Head of caudate nucleus (tissue), 42 donors: ENCODE data around the gene TMEM203.

Source experiments
- DNase-seq, 42 donors: peaks; one replicate each; pipeline versions ENCODE4 v3.0.0 to v3.0.0-alpha.2; 2020 to 2021; ENCODE audit warnings: mixed read lengths in 7 of 42
- intact Hi-C: fragments of 100-400 bp; cut with DNase I; formaldehyde crosslinking; loops from one replicate; pipeline ENCODE4 v1.15.0; 2022

Gene TMEM203

DNA sequence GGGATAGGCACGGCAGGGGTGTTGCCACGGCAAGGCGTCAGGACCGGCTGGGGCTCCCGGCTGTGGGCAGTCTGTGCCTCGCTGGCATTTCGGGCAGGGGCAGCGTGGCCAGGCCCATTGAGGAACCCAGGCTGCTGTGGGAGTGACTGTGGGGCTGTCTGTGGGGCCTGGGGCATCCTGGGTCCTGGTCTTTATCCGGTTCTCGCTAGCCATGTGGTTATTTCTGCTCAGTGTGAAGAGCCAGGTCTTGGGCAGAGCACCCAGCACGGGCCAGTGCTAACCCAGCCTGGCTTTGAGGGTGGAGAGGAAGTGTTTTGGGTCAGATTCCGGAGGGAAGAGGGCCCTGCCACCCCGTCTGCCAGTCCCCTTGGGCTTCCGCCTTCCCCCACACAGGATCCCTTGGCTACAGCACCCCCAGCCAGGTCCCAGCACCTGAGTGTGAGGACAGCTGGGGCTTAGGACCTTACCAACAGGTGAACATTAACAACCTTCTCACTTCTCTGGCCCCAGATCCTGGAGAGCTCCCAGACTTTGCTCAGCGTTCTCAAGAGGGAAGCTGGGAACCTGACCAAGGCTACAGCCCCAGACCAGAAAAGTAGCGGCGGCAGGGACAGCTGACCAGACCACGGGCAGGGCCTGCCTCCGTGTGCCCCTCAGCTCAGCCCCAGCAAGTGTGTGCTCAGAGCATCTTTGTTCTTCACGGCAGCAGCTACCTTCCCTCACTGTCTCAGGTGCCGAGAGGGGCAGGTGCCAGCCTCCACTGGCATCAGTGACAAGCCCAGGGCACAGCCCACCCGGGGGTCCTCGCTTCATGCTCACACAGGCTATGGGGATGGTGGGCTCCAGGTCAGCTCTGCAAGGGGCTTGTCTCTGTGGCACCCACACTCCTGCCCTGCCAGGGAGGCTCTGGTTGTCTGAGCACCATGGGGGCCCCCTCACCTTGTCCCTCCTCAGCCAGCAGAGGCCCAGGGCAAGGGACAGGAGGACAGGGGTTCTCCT lies 15.9 kb downstream of the TMEM203 start:
- intact Hi-C loops = loop anchor here (5.0 to 10.0 kb wide), 2 partner anchors 38 to 65 kb away; partner anchors contain the start of genes CYSRT1 and RNF224
- no peak for DNase-seq

DNA sequence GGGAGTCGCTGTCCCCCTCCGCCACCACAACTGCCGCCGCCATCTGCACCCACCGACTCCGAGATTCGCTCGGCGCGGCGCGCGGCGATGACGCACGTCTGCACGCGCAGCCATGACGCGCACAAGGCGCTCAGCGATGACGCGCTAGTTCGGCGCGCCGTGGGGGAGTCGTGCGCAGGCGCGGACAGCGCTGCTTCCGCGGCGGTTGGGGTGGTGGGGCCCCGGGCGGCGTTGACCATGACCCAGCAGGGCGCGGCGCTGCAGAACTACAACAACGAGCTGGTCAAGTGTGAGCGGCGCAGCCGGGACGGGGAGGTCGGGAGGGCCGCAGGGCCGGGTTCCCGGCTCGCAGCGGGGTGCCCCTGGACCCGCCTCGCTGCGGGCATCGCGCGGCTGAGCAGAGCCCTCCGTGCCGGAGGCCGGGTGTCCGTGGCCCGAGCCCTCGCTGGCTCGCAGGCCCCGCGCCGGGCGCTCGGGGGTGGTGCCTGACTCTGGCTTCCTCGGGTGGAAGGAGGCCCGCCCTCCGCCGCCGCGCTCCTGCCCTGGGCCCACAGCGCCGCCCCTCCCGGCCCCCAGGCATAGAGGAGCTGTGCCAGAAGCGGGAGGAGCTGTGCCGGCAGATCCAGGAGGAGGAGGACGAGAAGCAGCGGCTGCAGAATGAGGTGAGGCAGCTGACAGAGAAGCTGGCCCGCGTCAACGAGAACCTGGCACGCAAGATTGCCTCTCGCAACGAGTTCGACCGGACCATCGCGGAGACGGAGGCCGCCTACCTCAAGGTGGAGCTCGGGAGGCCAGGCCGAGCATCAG lies 16.8 kb downstream of the TMEM203 start, which contains the start of the genes ANAPC2 and SSNA1:
TSS of gene ANAPC2 (minus strand) at position 71 of the 807 bp plus-strand sequence. CDS start at position 43, 28 bp downstream.
TSS of gene SSNA1 (plus strand) at position 187 of the 807 bp plus-strand sequence. CDS start at position 238, 51 bp downstream.
- peak; percentile 85 to 97 (median 93) for DNase-seq
- intact Hi-C loops = loop anchor here (5.0 to 10.0 kb wide), 2 partner anchors 39 to 64 kb away; partner anchors contain the start of genes CYSRT1 and RNF224

DNA sequence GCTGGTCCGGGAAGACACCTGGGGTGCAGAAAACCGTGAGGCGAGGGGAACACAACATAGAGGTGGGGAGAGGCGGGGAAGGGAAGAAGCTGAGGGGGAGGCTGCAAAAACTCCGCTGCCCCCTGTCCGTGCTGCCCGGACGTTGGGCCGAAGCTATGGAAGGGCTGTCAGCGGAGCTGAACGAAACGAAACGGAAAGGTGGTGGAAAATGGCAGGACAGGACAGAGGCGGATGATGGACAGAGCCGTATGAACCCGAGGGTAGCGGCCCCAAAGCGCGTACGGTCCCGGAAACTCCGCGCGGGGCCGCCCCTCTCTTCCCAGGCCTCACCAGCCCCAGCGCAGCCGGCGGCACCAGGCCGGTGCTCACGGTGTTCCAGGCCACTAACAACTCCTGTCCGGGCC lies 17.4 kb downstream of the TMEM203 start:
- intact Hi-C loops = loop anchor here (5.0 to 10.0 kb wide), 2 partner anchors 39 to 63 kb away; partner anchors contain the start of genes CYSRT1 and RNF224
- DNase-seq = no peak

DNA sequence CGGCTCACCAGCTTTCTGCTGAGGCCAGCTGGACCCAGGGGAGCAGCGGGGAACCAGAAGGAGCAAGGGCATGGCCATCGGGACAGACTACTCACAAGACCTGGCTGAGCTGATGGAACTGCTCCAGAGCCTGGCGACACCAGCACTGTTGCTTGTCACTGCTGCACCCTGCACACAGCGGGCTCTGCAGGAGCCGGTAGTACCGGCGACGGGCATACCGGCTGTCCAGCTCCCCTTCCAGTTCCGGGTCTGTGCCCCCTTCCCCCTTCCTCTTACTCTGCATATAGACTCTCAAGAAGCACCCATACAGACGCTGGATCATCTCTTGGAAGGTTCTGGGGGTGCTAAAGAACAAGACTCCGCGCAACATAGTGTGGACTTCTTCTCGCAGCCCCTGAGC lies 18.1 kb downstream of the TMEM203 start:
- intact Hi-C loops = loop anchor here (5.0 to 10.0 kb wide), 2 partner anchors 40 to 63 kb away; partner anchors contain the start of genes CYSRT1 and RNF224
- no peak for DNase-seq

DNA sequence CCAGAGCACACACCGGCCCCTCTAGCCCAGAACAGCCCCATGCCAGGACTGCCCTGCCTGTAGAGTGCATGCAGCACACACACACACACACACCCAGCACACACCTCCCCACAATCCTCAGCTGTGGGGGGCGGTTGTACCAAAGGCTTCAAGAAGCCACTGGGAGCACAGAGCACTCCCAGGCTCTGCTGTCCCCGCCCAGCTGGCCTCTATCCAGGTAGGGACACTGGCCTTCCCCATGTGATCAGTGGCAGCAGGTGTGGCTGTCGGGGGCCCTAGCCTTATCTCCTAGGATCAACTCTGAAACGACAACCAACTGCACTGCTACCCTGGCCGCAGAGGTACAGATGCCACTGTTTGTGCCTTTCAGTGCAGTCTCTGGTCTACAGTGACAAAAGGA lies 19.1 kb downstream of the TMEM203 start:
- intact Hi-C loops = loop anchor here (5.0 to 10.0 kb wide), 2 partner anchors 41 to 62 kb away; partner anchors contain the start of genes CYSRT1 and RNF224
- no peak for DNase-seq

DNA sequence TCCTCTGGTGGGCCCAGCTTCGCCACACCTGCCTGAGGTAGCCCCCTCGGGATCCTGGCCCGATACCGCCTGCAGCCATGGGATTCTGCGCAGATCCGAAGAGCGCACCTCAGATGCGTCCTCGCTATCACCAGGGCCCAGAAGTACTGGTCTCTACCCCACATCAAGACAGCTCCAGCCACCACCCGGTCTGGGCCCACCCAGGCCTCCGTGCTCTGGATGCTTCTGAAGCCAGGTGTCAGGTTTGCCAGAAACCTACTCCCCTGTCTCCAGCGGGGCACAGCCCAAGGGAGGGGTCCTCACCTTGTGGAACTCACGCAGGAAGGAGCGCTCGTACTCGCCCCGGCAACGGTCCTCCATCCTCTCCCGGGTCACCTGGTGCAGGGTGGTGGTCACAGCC lies 19.5 kb downstream of the TMEM203 start:
- intact Hi-C loops = loop anchor here (5.0 to 10.0 kb wide), 2 partner anchors 41 to 61 kb away; partner anchors contain the start of genes CYSRT1 and RNF224
- no peak for DNase-seq

DNA sequence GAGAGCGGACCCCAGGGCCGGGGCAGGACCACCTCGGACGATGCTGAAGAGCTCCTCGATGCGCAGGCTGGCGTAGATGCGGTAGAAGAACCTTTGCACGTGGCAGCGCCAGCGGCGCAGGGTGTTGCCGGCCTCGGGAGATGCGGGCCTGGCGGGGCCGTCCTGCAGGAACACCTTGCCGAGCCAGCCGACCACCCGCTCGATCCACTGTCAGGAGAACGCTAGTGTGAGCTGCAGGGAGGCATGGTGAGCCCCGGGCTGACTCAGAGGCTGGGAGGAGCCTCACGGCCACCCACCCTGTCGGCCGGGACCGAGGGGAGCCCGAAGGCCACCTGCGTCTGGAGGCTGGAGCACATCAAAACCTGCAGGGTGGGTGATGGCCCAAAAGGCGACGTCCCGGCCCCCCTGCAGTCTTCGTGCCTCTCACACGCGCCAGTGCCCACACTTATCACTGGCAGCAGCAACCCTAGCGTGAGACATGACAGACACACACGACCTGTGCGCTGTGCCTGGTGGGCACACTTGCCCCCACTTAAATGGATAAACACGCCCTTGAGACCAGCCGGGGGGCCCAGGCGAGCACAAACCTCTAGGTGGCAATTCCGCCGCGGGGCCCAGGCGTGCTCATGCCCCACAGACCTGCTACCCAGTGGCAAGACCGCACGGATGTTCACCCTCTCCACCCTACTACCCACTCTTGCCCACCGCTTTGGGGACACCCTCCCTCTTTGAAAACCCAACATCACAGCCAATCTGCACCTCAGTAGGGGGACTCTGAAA lies 20.4 kb downstream of the TMEM203 start:
- DNase-seq = no peak
- intact Hi-C loops = loop anchor here (5.0 to 10.0 kb wide), 2 partner anchors 42 to 60 kb away; partner anchors contain the start of genes CYSRT1 and RNF224

DNA sequence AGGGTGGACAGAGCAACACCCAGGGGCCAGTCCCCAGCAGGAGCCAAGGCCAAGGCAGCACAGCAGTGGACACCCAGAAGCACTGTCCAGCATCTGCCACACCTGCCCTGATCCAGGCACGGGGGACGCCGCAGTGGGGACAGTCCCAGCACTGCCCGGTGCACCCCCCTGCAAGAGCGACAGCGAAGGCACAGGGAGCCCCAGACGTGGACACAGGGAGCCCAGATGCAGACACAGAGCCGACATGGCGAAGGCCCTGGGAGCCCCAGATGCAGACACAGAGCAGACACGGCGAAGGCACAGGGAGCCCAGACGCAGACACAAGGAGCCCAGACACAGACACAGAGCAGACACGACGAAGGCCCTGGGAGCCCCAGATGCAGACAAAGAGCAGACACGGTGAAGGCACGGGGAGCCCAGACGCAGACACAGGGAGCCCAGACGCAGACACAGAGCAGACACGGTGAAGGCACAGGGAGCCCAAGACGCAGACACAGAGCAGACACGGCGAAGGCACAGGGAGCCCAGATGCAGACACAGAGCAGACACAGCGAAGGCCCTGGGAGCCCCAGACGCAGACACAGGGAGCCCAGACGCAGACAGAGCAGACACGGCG lies 21.4 kb downstream of the TMEM203 start:
- DNase-seq = no peak
- intact Hi-C loops = loop anchor here (10.0 kb wide), 1 partner anchor 59 kb away; no protein-coding TSS in a partner anchor

DNA sequence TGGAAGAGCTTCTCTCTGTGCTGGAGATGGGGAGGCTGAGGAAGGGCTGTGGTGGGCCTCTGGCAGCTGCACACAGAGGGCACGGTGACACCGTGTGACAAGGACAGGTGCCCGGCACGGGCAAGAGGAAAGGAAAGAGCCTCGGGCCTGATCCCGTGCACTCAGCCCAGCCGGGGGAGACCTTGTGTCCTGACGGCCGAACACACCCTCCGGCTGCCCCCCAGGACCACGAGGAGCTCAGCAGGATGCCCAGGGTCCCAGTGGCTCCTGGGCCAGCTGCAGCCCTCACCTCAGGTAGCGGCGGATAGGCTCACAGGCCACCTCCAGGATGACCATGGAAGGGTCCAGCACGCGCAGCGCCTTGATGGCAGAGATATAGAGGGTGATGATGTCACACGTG lies 22.6 kb downstream of the TMEM203 start:
- intact Hi-C loops = loop anchor here (10.0 kb wide), 1 partner anchor 58 kb away; no protein-coding TSS in a partner anchor

DNA sequence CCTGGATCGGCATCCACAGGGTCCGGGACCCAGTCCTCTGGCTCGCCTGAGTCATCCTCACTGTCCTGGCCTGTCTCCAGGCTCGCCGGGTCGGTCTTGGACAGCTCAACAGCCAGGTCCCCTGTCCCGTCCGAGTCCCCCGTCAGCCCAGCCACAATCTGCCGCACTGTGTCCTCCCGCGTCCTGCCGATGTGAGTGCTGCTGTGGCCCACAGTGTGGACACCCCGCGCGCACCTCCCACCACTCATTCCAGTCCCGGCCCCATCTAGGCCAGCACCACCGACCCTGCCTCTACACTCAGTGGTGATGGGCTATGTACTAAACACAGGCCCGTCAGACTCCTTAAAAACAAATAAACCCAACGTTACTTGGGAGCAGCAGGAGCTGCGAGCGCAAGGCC lies 23.8 kb downstream of the TMEM203 start:
- intact Hi-C loops = loop anchor here (10.0 kb wide), 1 partner anchor 57 kb away; no protein-coding TSS in a partner anchor
- no peak for DNase-seq

More for the DNA sequence above, 22.6 kb downstream of the TMEM203 start:
- DNase-seq = no peak

DNA sequence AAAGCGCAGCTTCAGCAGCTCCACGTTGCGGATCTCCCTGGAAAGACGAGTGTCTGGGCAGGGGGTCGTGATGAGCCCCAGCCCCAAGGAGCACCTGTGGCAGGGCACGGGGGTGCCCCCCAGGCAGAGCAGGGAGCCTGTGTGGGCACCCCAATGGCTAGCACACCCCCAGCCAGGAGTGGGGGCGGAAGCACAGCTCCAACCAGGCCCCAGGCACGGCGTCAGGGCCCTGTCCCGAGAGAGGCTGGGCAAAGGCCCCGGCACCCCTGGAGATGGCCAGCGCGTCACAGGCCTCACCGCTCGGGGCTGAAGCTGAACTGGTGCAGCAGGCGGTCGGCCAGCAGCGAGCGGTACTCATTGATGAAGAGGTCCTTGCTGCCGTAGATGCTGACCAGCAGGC lies 25.0 kb downstream of the TMEM203 start:
- intact Hi-C loops = loop anchor here (10.0 kb wide), 1 partner anchor 56 kb away; no protein-coding TSS in a partner anchor
- no peak for DNase-seq

DNA sequence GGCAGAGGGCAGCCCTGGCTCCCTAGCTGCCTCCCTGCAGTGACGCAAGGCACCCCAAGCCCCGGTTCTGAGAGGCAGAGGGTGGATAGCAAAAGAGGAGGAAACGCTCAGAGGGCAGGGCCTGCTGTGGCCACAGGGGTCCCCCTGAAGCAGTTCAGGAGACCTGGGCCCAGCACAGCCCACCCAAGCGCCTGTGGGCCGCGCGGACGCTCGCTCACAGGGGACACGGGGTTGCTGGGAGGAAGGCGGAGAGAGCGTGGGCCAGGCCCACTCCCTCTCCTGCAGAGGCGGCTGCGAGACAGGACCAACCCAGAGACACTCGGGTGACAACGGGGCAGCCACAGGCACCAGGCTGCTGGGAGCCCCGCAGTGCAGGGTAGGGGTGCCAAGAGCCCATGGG lies 25.7 kb downstream of the TMEM203 start:
- DNase-seq = no peak
- intact Hi-C loops = loop anchor here (10.0 kb wide), 1 partner anchor 55 kb away; no protein-coding TSS in a partner anchor

DNA sequence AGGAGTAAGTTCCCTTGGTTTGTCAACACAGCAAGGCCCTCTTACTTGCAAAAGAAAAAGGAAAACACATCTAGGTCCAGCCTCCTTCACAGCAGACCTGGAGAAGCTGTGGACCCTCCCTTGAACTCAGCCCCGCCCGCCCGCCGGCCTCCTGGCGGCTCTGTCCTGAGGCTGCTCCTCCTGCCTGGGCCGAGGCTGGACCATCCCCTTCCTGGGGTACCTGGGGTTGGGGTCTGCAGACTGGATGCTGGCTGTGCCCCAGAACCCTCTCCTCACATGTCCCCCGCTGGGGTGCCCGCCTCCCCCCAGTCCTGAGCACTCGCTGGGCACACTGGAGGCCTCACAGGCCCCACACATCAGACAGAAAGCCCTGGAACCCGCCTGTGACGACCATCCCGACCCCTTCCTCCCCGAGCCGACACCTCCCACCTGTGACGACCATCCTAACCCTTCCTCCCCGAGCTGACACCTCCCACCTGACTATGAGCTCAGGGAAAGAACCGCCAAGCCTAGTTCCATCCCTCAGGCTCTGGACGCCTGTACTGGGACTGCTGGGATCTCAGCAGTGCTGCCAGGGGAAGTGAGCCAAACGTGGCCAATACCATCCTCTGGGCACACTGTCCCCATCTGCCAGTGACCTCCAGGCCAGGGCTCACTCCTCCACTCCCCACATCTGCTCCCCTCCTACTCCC lies 26.4 kb downstream of the TMEM203 start:
- intact Hi-C loops = no loop called here
- DNase-seq = no peak

DNA sequence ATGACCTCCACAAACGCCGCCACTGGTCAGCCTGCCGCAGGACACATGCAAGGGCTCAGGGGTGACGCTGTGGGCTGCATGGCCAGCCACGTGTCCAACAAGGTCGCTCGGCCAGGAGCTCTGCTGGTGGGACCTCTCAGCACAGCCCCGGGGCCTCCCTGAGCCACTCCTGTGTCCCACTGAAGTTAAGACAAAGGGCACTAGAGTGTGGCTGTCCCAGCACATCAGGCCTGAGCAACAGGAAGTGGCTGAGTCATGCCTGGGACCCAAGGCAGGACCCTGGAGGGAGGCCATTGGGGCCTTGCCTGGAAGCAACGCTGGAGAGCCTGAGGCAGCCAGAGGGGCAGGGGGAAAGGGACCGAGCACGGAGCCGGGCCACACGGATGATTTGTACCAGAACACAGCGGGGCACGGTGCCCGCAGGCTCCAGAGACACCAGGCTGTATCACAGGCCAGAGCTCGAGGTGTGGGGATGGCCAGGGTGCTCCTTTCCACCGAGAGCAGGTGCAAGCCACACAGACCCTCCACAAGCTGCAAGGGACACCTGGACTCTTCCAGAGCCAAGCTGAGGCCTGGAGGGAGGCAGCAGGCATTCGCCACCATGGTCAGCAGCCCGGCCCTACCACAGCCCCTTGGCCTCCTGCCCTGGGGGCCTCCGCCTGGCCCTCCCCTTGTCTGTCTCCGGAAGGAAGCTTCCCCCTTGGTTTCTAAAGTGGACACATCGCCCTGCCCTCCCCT lies 27.1 kb downstream of the TMEM203 start:
- no peak for DNase-seq
- intact Hi-C loops = no loop called here

DNA sequence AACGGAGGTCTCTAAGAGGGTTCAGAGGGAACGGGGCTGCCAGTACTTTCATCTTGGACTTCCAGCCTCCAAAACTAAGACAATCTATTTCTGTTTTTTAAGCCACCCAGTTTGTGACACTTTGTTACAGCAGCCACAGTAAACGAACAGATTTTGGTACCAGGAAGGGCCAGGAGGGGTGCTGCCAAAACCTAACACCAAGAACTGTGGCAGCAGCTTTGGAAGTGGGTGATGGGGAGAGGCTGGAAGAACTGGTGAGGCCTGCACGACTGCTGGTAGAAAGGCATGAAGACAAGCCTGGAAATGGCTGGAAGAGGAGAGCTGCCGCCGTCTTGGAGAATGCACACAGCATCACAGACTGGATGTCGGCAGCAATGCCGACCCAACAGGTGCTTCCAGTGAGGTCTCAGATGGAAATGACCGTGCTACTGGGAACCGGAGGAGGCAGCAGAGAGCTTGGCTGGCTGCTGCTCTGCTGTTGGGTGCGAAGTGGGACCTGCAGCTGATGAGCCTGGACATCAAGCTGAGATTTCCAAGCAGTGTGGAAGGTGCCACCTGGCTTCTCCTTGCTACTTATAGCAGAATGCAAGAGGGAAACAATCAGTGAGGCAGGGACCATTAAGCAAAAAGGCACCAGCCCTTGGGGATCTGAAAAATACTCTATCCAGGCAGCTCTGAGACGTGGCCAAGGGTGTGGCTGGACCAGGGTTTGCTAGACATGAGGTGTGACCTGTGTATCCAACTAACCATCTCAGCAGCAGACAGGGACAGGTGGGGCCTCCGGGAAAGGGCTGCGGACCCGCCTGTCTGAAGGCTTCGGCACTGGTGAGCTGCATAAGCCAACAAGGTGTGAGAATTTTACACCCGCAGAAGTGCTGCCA lies 28.9 kb downstream of the TMEM203 start:
- intact Hi-C loops = no loop called here
- DNase-seq = peak in 7 of 42 donors; percentile 38 to 69 (median 41)
